A673 (cell line): Measurements from ENCODE around the gene TBC1D22A. TPM values are rescaled to one million over a fixed set of nuclear protein-coding genes. Genes with fewer than 3 reads are reported as not detected.

Experiments used
- BruUV-seq: library from RNA; stranded (reverse); fragments of 400-500 nt; replicated peaks from 2 replicates; lab custom pipeline; 2021; lab: Mats Ljungman, UMichigan
- CTCF ChIA-PET: fragments of 300-600 bp; sonication (Branson Sonifier 250); formaldehyde crosslinking; loops from one replicate; lab custom pipeline; 2022; ENCODE audit warnings: antibody characterized with exemption; lab: Charles Lee
- POLR2A ChIA-PET: fragments of 300-600 bp; sonication (Branson Sonifier 250); formaldehyde crosslinking; loops from one replicate; lab custom pipeline; 2022; ENCODE audit warnings: antibody characterized with exemption; ENCODE audit not compliant: low non-redundant PET; lab: Charles Lee
- DNase-seq: peaks from one replicate; pipeline ENCODE4 v3.0.0-alpha.2; 2015; ENCODE audit warnings: low spot score
- H3K27ac ChIP-seq: fragments of 200-600 bp; sonication (generic); 2 replicates; pipeline ENCODE4 v1.5.1; 2016; ENCODE audit warnings: mixed run types, low read depth, mild to moderate bottlenecking, mixed read lengths, antibody characterized with exemption, low read length; ENCODE audit not compliant: poor library complexity, severe bottlenecking
- H3K27me3 ChIP-seq: fragments of 200-600 bp; sonication (generic); replicated peaks from 2 replicates; pipeline ENCODE4 v1.6.1; 2017; ENCODE audit warnings: mixed run types, low read depth, mild to moderate bottlenecking, mixed read lengths, antibody characterized with exemption, low read length; ENCODE audit not compliant: insufficient read depth, poor library complexity
- H3K36me3 ChIP-seq: fragments of 200-600 bp; sonication (generic); 2 replicates; pipeline ENCODE4 v1.6.1; 2016; ENCODE audit warnings: mixed run types, mild to moderate bottlenecking, mixed read lengths, antibody characterized with exemption, low read length; ENCODE audit not compliant: insufficient read depth, poor library complexity, severe bottlenecking
- H3K4me1 ChIP-seq: fragments of 200-600 bp; sonication (generic); 2 replicates; pipeline ENCODE4 v1.6.1; 2017; ENCODE audit warnings: mixed run types, mild to moderate bottlenecking, mixed read lengths, antibody characterized with exemption, low read length; ENCODE audit not compliant: insufficient read depth, poor library complexity, severe bottlenecking
- H3K4me3 ChIP-seq: fragments of 200-600 bp; sonication (generic); 2 replicates; pipeline ENCODE4 v1.5.1; 2016; ENCODE audit warnings: low read depth, mixed run types, mild to moderate bottlenecking, mixed read lengths, low read length; ENCODE audit not compliant: poor library complexity, severe bottlenecking
- H3K9me3 ChIP-seq: fragments of 200-600 bp; sonication (generic); 2 replicates; pipeline ENCODE4 v1.6.1; 2016; ENCODE audit warnings: mixed run types, low read depth, mild to moderate bottlenecking, mixed read lengths, antibody characterized with exemption, low read length; ENCODE audit not compliant: poor library complexity, severe bottlenecking
- CTCF ChIP-seq: fragments of 300-800, 200-600 bp; sonication (generic); conservative IDR thresholded peaks from 2 replicates; pipeline ENCODE4 v1.5.1; 2017; ENCODE audit warnings: low read depth, mild to moderate bottlenecking, antibody characterized with exemption, low read length, moderate library complexity, mixed read lengths
- EZH2 ChIP-seq: fragments of 200-600 bp; sonication (generic); IDR thresholded peaks from 2 replicates; pipeline ENCODE4 v1.6.1; 2017; ENCODE audit warnings: borderline replicate concordance, low read depth, mild to moderate bottlenecking, mixed read lengths, antibody characterized with exemption, low read length; ENCODE audit not compliant: poor library complexity, severe bottlenecking
- intact Hi-C: fragments of 100-400 bp; cut with micrococcal nuclease; formaldehyde crosslinking; loops from one replicate; pipeline ENCODE4 v1.10.0; 2022; ENCODE audit not compliant: unreplicated experiment
- total RNA-seq: library from RNA; stranded (reverse); gene quantifications from 2 replicates; pipeline ENCODE4 v1.2.3, GENCODE V29; 2021

The TBC1D22A gene
- total RNA-seq, 1 experiment from 2014 or later = 22.5 TPM

- TF ChIP-seq EZH2 (no peak), CTCF (no peak)
- Histone ChIP-seq H3K9me3 (no peaks in the 10 kb centered on the region), H3K27me3 (no peaks in the 10 kb centered on the region), H3K27ac (no peak overlapping the region), H3K36me3 (no peaks in the 10 kb centered on the region), H3K4me3 (no peak overlapping the region), H3K4me1 (peaks cover 7% of the 10 kb centered on the region)
- BruUV-seq = no TSS peak
- no peak for DNase-seq
- POLR2A ChIA-PET = no interaction called here
- intact Hi-C loops = no loop called here
- CTCF ChIA-PET = no interaction called here
Measured at GRCh38 chr22:46958191-46958590, 195.7 kb downstream of the TBC1D22A start.

DNA sequence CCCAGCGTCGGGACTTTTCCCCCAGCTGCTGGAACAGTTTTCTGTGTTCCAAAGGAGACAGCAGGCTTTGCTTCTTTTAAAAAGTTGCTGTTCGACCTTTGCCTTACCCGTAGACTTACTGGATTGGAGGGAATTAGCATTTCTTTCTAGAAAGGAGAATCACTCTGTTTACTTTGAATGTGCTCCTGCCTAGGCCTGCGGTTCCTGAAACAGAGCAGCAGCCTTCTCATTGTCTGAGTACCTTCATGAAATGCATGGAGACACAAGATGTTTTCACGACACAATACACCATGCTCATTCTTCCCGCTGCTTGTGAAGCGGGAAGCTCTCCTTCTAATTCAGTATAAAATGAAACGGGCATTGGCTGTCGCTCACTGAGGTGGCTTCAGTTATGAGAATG lies 196.2 kb downstream of the TBC1D22A start:
- Histone ChIP-seq H3K36me3 (no peaks in the 10 kb centered on the region), H3K27me3 (no peaks in the 10 kb centered on the region), H3K9me3 (no peaks in the 10 kb centered on the region), H3K4me1 (peaks cover 7% of the 10 kb centered on the region), H3K27ac (no peak overlapping the region), H3K4me3 (no peak overlapping the region)
- CTCF ChIA-PET = no interaction called here
- no TSS peak for BruUV-seq
- POLR2A ChIA-PET = no interaction called here
- no peak for DNase-seq
- TF ChIP-seq EZH2 = no peak
- TF ChIP-seq CTCF = no peak
- intact Hi-C loops = no loop called here

- intact Hi-C loops = no loop called here
- peaks cover 7% of the 10 kb centered on the region for H3K4me1 ChIP-seq
- POLR2A ChIA-PET = no interaction called here
- no peak overlapping the region for H3K4me3 ChIP-seq
- H3K36me3 ChIP-seq = no peaks in the 10 kb centered on the region
- no peaks in the 10 kb centered on the region for H3K9me3 ChIP-seq
- CTCF ChIA-PET = no interaction called here
- H3K27me3 ChIP-seq = no peaks in the 10 kb centered on the region
- DNase-seq = no peak
- no peak overlapping the region for H3K27ac ChIP-seq
- TF ChIP-seq EZH2 (no peak), CTCF (no peak)
- no TSS peak for BruUV-seq
Measured at GRCh38 chr22:46959369-46959768, 196.9 kb downstream of the TBC1D22A start.
